HG03565 (cell line): ENCODE measurements around the gene SIMC1.
"Not testable (repeated sequence)": the region's sequence is repeated elsewhere in the genome, so short reads cannot be mapped to it uniquely, and the experiment has no call there.

Experiments
- ATAC-seq: cut with Tn5 transposase; IDR thresholded peaks from one replicate; pipeline ENCODE4 v1.9.1; 2021; ENCODE audit warnings: mild to moderate bottlenecking, moderate library complexity; ENCODE audit not compliant: unreplicated experiment

SIMC1 gene

GRCh38 chr5:176214466-176215021, 23.7 kb upstream of the SIMC1 start:
- ATAC-seq: not testable (repeated sequence)

- ATAC-seq: not testable (repeated sequence)
These were observed 21.8 kb upstream of the SIMC1 start for GRCh38 chr5:176216393-176216916.

GRCh38 chr5:176217188-176217729, 21.0 kb upstream of the SIMC1 start:
- not testable (repeated sequence) for ATAC-seq

- ATAC-seq: not testable (repeated sequence)
These were observed 20.5 kb upstream of the SIMC1 start for GRCh38 chr5:176217764-176218163.

- ATAC-seq: not testable (repeated sequence)
These were observed 16.2 kb upstream of the SIMC1 start for GRCh38 chr5:176222006-176222405.

GRCh38 chr5:176228358-176228757, 9.9 kb upstream of the SIMC1 start:
- ATAC-seq: not testable (repeated sequence)

GRCh38 chr5:176233253-176233652, 5.0 kb upstream of the SIMC1 start:
- not testable (repeated sequence) for ATAC-seq

GRCh38 chr5:176235155-176235554, 3.1 kb upstream of the SIMC1 start:
- ATAC-seq: peak; percentile 46

GRCh38 chr5:176238645-176239283, 540 bp downstream of the SIMC1 start:
- ATAC-seq: peak; percentile 8

GRCh38 chr5:176239304-176239703, 1.1 kb downstream of the SIMC1 start:
- not testable (repeated sequence) for ATAC-seq

- not testable (repeated sequence) for ATAC-seq
These were observed 6.1 kb downstream of the SIMC1 start for GRCh38 chr5:176244318-176244717.

- ATAC-seq: not testable (repeated sequence)
These were observed 6.8 kb downstream of the SIMC1 start for GRCh38 chr5:176245074-176245473.

- not testable (repeated sequence) for ATAC-seq
These were observed 7.3 kb downstream of the SIMC1 start for GRCh38 chr5:176245489-176245888.

- not testable (repeated sequence) for ATAC-seq
These were observed 12.5 kb downstream of the SIMC1 start for GRCh38 chr5:176250691-176251090.

- ATAC-seq: not testable (repeated sequence)
These were observed 13.9 kb downstream of the SIMC1 start for GRCh38 chr5:176252171-176252570.

GRCh38 chr5:176253370-176254065, 15.3 kb downstream of the SIMC1 start:
- ATAC-seq: not testable (repeated sequence)

- not testable (repeated sequence) for ATAC-seq
These were observed 15.8 kb downstream of the SIMC1 start for GRCh38 chr5:176254066-176254393.

- ATAC-seq: not testable (repeated sequence)
These were observed 19.8 kb downstream of the SIMC1 start for GRCh38 chr5:176257871-176258505.

- not testable (repeated sequence) for ATAC-seq
These were observed 22.5 kb downstream of the SIMC1 start for GRCh38 chr5:176260682-176261081.

GRCh38 chr5:176266448-176266847, 28.2 kb downstream of the SIMC1 start:
- not testable (repeated sequence) for ATAC-seq

- ATAC-seq: not testable (repeated sequence)
These were observed 50.8 kb downstream of the SIMC1 start for GRCh38 chr5:176289018-176289417.
